Spleen (tissue), 11 donors: ENCODE results near the gene FSTL4. TPM values are rescaled to one million over a fixed set of nuclear protein-coding genes. Genes with fewer than 3 reads are reported as not detected.

Source experiments
- DNase-seq: peaks from one replicate; pipeline ENCODE4 v3.0.0-alpha.2; 2020
- H3K27ac ChIP-seq, 8 donors: fragments of 200-600 bp; sonication (generic) in 7 of 8; 1 replicate in 4 of 8; 2 replicates in 4 of 8; pipeline versions ENCODE4 v1.5.0 to v1.8.0; 2016 to 2021; ENCODE audit warnings: inconsistent platforms in 4 of 8, mild to moderate bottlenecking in 4 of 8, moderate library complexity in 1 of 8
- H3K27me3 ChIP-seq, 7 donors: fragments of 200-600 bp; sonication (generic) in 6 of 7; replicated peaks in 1 of 7; 1 replicate in 4 of 7; 2 replicates in 3 of 7; pipeline versions ENCODE4 v1.5.0 to v1.8.0; 2016 to 2021; ENCODE audit warnings: inconsistent platforms in 3 of 7, mild to moderate bottlenecking in 1 of 7
- H3K36me3 ChIP-seq, 6 donors: fragments of 200-600 bp; sonication (generic) in 5 of 6; 1 replicate in 4 of 6; 2 replicates in 2 of 6; pipeline versions ENCODE4 v1.5.0 to v1.8.0; 2016 to 2021; ENCODE audit warnings: inconsistent platforms in 2 of 6
- H3K4me1 ChIP-seq, 6 donors: fragments of 200-600 bp; sonication (generic) in 5 of 6; 1 replicate in 3 of 6; 2 replicates in 3 of 6; pipeline versions ENCODE4 v1.5.0 to v1.8.0; 2016 to 2021; ENCODE audit warnings: inconsistent platforms in 3 of 6
- H3K4me3 ChIP-seq, 8 donors: fragments of 200-600 bp; sonication (generic) in 7 of 8; 1 replicate in 4 of 8; 2 replicates in 4 of 8; pipeline versions ENCODE4 v1.5.0 to v1.8.0; 2016 to 2021; ENCODE audit warnings: inconsistent platforms in 4 of 8, mild to moderate bottlenecking in 4 of 8, moderate library complexity in 2 of 8
- H3K9me3 ChIP-seq, 8 donors: fragments of 200-600 bp; sonication (generic) in 7 of 8; 1 replicate in 4 of 8; 2 replicates in 4 of 8; pipeline versions ENCODE4 v1.5.0 to v1.8.0; 2016 to 2021; ENCODE audit warnings: inconsistent platforms in 4 of 8
- CTCF ChIP-seq, 11 experiments: fragments of 200-600 bp in 7 of 11; fragments of 450-650 bp in 4 of 11; sonication (generic) in 4 of 11; IDR thresholded peaks in 8 of 11; conservative IDR thresholded peaks in 3 of 11; 1 replicate in 7 of 11; 2 replicates in 4 of 11; pipeline versions ENCODE4 v1.4.0 to v1.8.0; 2016 to 2021; ENCODE audit warnings: antibody characterized with exemption in 11 of 11, inconsistent platforms in 4 of 11, mild to moderate bottlenecking in 1 of 11
- POLR2A ChIP-seq, 3 donors: fragments of 450-650 bp; IDR thresholded peaks; one replicate each; pipeline ENCODE4 v1.5.1; 2017; ENCODE audit warnings: antibody characterized with exemption in 3 of 3, mild to moderate bottlenecking in 1 of 3
- POLR2AphosphoS5 ChIP-seq, 3 donors: sonication (generic); formaldehyde crosslinking; IDR thresholded peaks; one replicate each; pipeline ENCODE4 v1.5.1; 2017; ENCODE audit warnings: antibody characterized with exemption in 3 of 3
- WGBS, 5 donors: extraction: QIAGEN DNeasy Blood & Tissue Kit in 3 of 5; methylation state at CpG; one replicate each; pipeline versions ENCODE4 v1.1.5 to v1.1.7; 2013 to 2018; 5-methylcytosine and 5-hydroxymethylcytosine counted together
- intact Hi-C: fragments of 100-400 bp; cut with DNase I; formaldehyde crosslinking; loops from one replicate; pipeline ENCODE4 v1.15.0; 2023; ENCODE audit warnings: low total_unique reads
- polyA plus RNA-seq, 3 donors: library from polyadenylated mRNA; stranded (reverse); fragments of 200-250 nt; gene quantifications; one replicate each; pipeline ENCODE4 v1.2.1, GENCODE V29; 2013
- total RNA-seq, 7 donors: library from RNA; depleted of rRNA in 3 of 7; stranded (reverse); fragments of >200 nt in 3 of 7; fragmentation: NEBNext Ultra II Directional in 4 of 7; extraction: Animal tissue kit (Norgen Biotek cat#: 25700) in 4 of 7; gene quantifications; one replicate each; pipeline versions ENCODE4 v1.1.0 to v1.2.1, GENCODE V29; 2016 to 2021
- donor health status: healthy with polysubstance abuse.
- donor health status: DM: no; HTN: no; CAD: no; lungs with moderate emphysema.
- donor health status: DM: no; HTN: no; CAD: no.
- donor health status: Bipolar disorder and iron deficiency.
- donor health status: healthy.
- donor health status: DM: no; HTN: no; CAD: no.
- donor health status: DM: yes; HTN: yes; CAD: no.

The FSTL4 gene
- total and polyA plus RNA-seq, 10 donors, result under 0.01 to 1.0 (median 0.37) TPM; not detected in 4

DNA sequence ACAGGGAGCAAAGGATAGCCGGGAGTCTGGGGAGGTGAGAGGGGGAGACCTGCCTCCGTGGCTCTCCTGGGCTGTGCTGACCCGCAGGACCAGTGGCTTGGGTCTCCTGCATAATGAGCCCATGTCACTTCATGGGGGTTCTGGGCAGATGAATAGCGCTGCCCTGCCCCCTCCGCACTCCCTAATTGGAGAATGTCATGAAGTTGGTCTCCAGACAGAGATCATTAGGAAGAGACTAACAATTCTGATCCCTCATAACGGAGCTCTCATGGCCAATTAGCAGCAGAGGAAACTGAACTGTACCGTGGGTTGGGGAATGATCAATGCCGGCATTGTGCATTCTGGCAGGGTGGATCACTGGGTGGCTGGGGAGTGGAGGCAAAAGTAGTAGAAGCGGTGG is 186.1 kb downstream of the FSTL4 start:
- intact Hi-C loops, result no loop called here
- TF ChIP-seq CTCF (IDR thresholded peaks at IDR 0.05 in 8 of 11, conservative IDR thresholded peaks at IDR 0.05 in 3 of 11) (no peak), POLR2AphosphoS5 (IDR thresholded peaks at IDR 0.05) (no peak), POLR2A (IDR thresholded peaks at IDR 0.05) (no peak)
- H3K27me3 ChIP-seq, result peaks cover 0 to 6% (median 0%) of the 10 kb centered on the region in 7 donors
- no peaks in the 10 kb centered on the region for H3K9me3 ChIP-seq
- H3K4me3 ChIP-seq, result no peak overlapping the region
- no peak for DNase-seq
- no peak overlapping the region for H3K27ac ChIP-seq
- no peaks in the 10 kb centered on the region for H3K36me3 ChIP-seq
- peaks cover 0 to 7% (median 3%) of the 10 kb centered on the region in 6 donors for H3K4me1 ChIP-seq
- WGBS, 5 donors, result 73 to 88% (median 78%) methylated on average over 9 of the region's 9 CpGs

- Histone ChIP-seq H3K27me3 (peaks cover 0 to 6% (median 0%) of the 10 kb centered on the region in 7 donors), H3K4me1 (peaks cover 0 to 7% (median 3%) of the 10 kb centered on the region in 6 donors), H3K36me3 (no peaks in the 10 kb centered on the region), H3K9me3 (no peaks in the 10 kb centered on the region), H3K27ac (no peak overlapping the region), H3K4me3 (no peak overlapping the region)
- TF ChIP-seq CTCF (IDR thresholded peaks at IDR 0.05 in 8 of 11, conservative IDR thresholded peaks at IDR 0.05 in 3 of 11) (no peak), POLR2AphosphoS5 (IDR thresholded peaks at IDR 0.05) (no peak), POLR2A (IDR thresholded peaks at IDR 0.05) (no peak)
- 79 to 89% (median 84%) methylated on average over 4 of the region's 4 CpGs for WGBS, 5 donors
- DNase-seq, result no peak
- intact Hi-C loops, result no loop called here
These were observed 186.6 kb downstream of the FSTL4 start for GRCh38 chr5:133425764-133426163.

- Histone ChIP-seq H3K9me3 (no peaks in the 10 kb centered on the region), H3K36me3 (no peaks in the 10 kb centered on the region), H3K4me3 (no peak overlapping the region), H3K27me3 (peaks cover 0 to 6% (median 0%) of the 10 kb centered on the region in 7 donors), H3K27ac (no peak overlapping the region), H3K4me1 (peaks cover 0 to 7% (median 3%) of the 10 kb centered on the region in 6 donors)
- TF ChIP-seq POLR2A (IDR thresholded peaks at IDR 0.05), result no peak
- TF ChIP-seq POLR2AphosphoS5 (IDR thresholded peaks at IDR 0.05), result no peak
- no peak for TF ChIP-seq CTCF (IDR thresholded peaks at IDR 0.05 in 8 of 11, conservative IDR thresholded peaks at IDR 0.05 in 3 of 11)
- intact Hi-C loops, result no loop called here
- WGBS, 5 donors, result 86 to 92% (median 88%) methylated on average over 5 of the region's 5 CpGs
- DNase-seq, result no peak
These were observed 187.1 kb downstream of the FSTL4 start for GRCh38 chr5:133425222-133425621.

GRCh38 chr5:133423618-133424282 is 188.6 kb downstream of the FSTL4 start:
- intact Hi-C loops, result loop anchor here (5.0 kb wide), 1 partner anchor 444 kb away; no protein-coding TSS in a partner anchor
- Histone ChIP-seq H3K4me1 (peaks cover 0 to 7% (median 3%) of the 10 kb centered on the region in 6 donors), H3K36me3 (no peaks in the 10 kb centered on the region), H3K9me3 (no peaks in the 10 kb centered on the region), H3K27me3 (peaks cover 0 to 6% (median 0%) of the 10 kb centered on the region in 7 donors), H3K27ac (no peak overlapping the region), H3K4me3 (no peak overlapping the region)
- DNase-seq, result peak; percentile 92
- WGBS, 5 donors, result 21 to 35% (median 32%) methylated on average over 24 to 30 of the region's 30 CpGs
- TF ChIP-seq CTCF (IDR thresholded peaks at IDR 0.05 in 8 of 11, conservative IDR thresholded peaks at IDR 0.05 in 3 of 11), result peak; percentile 52 to 94 (median 91)
- TF ChIP-seq POLR2A (IDR thresholded peaks at IDR 0.05), result no peak
- TF ChIP-seq POLR2AphosphoS5 (IDR thresholded peaks at IDR 0.05), result no peak
